Endothelial cell (in vitro differentiated cells): ENCODE data around the gene KATNAL2. TPM values are rescaled to one million over a fixed set of nuclear protein-coding genes. Genes with fewer than 3 reads are reported as not detected.
A peak's percentile ranks its signal among the peaks of the same experiment; 100 is the strongest.

ENCODE experiments used
- DNase-seq: peaks from one replicate; pipeline ENCODE4 v3.0.0; 2021; ENCODE audit warnings: low spot score
- H3K27ac Mint-ChIP-seq: one replicate; pipeline ENCODE4 v1.8.0; 2021; ENCODE audit warnings: mixed read lengths, inconsistent platforms; ENCODE audit not compliant: unreplicated experiment
- H3K27me3 Mint-ChIP-seq: one replicate; pipeline ENCODE4 v1.8.0; 2021; ENCODE audit warnings: mild to moderate bottlenecking, moderate library complexity, mixed read lengths, inconsistent platforms; ENCODE audit not compliant: unreplicated experiment
- H3K36me3 Mint-ChIP-seq: one replicate; pipeline ENCODE4 v1.8.0; 2021; ENCODE audit warnings: mild to moderate bottlenecking, low read depth, mixed read lengths, inconsistent platforms; ENCODE audit not compliant: unreplicated experiment
- H3K4me1 Mint-ChIP-seq: one replicate; pipeline ENCODE4 v1.8.0; 2021; ENCODE audit warnings: mild to moderate bottlenecking, mixed read lengths, inconsistent platforms; ENCODE audit not compliant: unreplicated experiment
- H3K4me3 Mint-ChIP-seq: one replicate; pipeline ENCODE4 v1.8.0; 2021; ENCODE audit warnings: mild to moderate bottlenecking, mixed read lengths, inconsistent platforms; ENCODE audit not compliant: unreplicated experiment
- H3K9me3 Mint-ChIP-seq: one replicate; pipeline ENCODE4 v1.8.0; 2021; ENCODE audit warnings: mixed read lengths, inconsistent platforms; ENCODE audit not compliant: unreplicated experiment
- total RNA-seq: library from RNA; stranded (reverse); fragmentation: NEBNext Ultra II Directional; extraction: Animal tissue kit (Norgen Biotek cat#: 25700); gene quantifications from one replicate; pipeline ENCODE4 v1.2.1, GENCODE V29; 2021; ENCODE audit not compliant: unreplicated experiment
- TF ChIP-seq, protein P1 (sequence below): fragments of 200-600 bp; sonication (generic); IDR thresholded peaks from one replicate; pipeline ENCODE4 v1.5.0; 2021; ENCODE audit warnings: antibody characterized with exemption; ENCODE audit not compliant: unreplicated experiment

Gene KATNAL2
- total RNA-seq, 1 donor from 2014 or later = 7.9 TPM

- no peak for DNase-seq
- Mint-ChIP-seq H3K9me3 (no peaks in the 10 kb centered on the region), H3K36me3 (peaks cover 8% of the 10 kb centered on the region), H3K27me3 (peaks cover 6% of the 10 kb centered on the region), H3K4me1 (peaks cover 55% of the 10 kb centered on the region), H3K27ac (peak overlapping the region; percentile 87), H3K4me3 (peak overlapping the region; percentile 95)
- TF ChIP-seq, protein P1, sequence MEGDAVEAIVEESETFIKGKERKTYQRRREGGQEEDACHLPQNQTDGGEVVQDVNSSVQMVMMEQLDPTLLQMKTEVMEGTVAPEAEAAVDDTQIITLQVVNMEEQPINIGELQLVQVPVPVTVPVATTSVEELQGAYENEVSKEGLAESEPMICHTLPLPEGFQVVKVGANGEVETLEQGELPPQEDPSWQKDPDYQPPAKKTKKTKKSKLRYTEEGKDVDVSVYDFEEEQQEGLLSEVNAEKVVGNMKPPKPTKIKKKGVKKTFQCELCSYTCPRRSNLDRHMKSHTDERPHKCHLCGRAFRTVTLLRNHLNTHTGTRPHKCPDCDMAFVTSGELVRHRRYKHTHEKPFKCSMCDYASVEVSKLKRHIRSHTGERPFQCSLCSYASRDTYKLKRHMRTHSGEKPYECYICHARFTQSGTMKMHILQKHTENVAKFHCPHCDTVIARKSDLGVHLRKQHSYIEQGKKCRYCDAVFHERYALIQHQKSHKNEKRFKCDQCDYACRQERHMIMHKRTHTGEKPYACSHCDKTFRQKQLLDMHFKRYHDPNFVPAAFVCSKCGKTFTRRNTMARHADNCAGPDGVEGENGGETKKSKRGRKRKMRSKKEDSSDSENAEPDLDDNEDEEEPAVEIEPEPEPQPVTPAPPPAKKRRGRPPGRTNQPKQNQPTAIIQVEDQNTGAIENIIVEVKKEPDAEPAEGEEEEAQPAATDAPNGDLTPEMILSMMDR = no peak
These were observed 1.4 kb upstream of the KATNAL2 start for GRCh38 chr18:46915800-46916550.

- H3K4me1 Mint-ChIP-seq = peaks cover 53% of the 10 kb centered on the region
- TF ChIP-seq, protein P1 = no peak
- no peaks in the 10 kb centered on the region for H3K9me3 Mint-ChIP-seq
- peak overlapping the region; percentile 95 for H3K4me3 Mint-ChIP-seq
- H3K36me3 Mint-ChIP-seq = peaks cover 8% of the 10 kb centered on the region
- DNase-seq = no peak
- H3K27ac Mint-ChIP-seq = peak overlapping the region; percentile 87
- peaks cover 6% of the 10 kb centered on the region for H3K27me3 Mint-ChIP-seq
These were observed 773 bp upstream of the KATNAL2 start for GRCh38 chr18:46916551-46917107.

DNA sequence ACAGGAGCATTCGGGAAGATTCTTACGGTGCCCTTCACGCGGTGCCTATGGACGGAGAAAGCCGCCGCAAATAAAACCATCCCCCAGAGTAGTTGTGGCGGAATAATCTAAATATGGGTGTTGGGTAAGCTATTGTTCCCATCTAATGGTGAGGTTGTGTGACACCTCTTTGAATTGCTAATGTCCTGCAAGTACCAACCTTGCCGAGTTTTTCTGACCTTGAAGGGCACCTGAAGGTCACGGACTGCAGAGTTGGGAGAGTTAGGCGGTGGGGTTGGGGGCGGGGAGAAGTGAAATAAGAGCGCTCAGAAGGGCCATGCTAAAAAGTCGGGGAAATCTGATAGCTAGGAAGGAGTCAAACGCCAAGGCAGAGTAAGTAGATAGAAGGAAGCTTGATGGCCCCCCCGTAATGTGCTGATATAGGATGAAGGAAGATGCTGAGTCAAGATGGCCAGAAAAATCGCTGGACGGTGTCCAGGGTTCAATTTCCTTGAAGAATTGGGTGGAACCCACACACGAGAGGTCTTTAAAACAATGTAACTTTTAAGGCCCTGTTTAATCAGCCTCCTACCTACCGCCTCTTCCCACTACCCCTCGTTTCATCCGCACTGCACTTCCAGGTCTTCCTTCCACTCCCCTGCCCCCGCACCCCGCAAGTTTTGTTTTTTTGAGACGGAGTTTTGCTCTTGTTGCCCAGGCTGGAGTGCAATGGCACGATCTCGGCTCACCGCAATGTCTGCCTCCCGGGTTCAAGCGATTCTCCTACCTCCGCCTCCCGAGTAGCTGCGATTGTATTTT, 600 bp downstream of the KATNAL2 start:
- Mint-ChIP-seq H3K27me3 (peaks cover 6% of the 10 kb centered on the region), H3K4me1 (peaks cover 45% of the 10 kb centered on the region)

DNA sequence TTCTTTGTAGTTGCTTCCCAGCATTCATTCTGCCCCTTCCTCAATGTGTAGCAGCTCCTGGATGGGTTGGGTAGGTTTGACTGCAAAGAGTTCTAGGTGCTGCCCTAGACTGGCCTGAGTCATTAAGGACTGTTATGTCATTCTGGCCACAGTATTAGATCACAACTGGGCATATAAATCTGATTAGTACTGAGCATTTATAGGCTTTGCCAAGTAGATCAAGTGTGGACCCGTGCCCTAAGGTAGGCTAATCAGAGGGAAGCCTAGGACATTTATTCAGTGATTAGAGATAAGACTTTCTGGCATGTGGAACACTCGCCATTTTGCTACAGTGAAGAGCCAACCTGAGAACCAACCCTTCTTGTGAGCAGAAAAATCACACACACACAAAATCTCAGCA, 2.7 kb downstream of the KATNAL2 start:
- TF ChIP-seq, protein P1 = no peak
- Mint-ChIP-seq H3K27ac (no peak overlapping the region), H3K4me3 (no peak overlapping the region), H3K27me3 (peaks cover 6% of the 10 kb centered on the region), H3K9me3 (no peaks in the 10 kb centered on the region), H3K36me3 (peaks cover 5% of the 10 kb centered on the region), H3K4me1 (peaks cover 26% of the 10 kb centered on the region)
- DNase-seq = no peak

More for the DNA sequence above, 600 bp downstream of the KATNAL2 start:
- TF ChIP-seq, protein P1 = no peak
- H3K4me3 Mint-ChIP-seq = peak overlapping the region; percentile 90
- peak overlapping the region; percentile 98 for H3K27ac Mint-ChIP-seq
- DNase-seq = peak; percentile 10
- H3K9me3 Mint-ChIP-seq = no peaks in the 10 kb centered on the region
- peaks cover 8% of the 10 kb centered on the region for H3K36me3 Mint-ChIP-seq

- no peak for DNase-seq
- Mint-ChIP-seq H3K9me3 (no peaks in the 10 kb centered on the region), H3K27ac (no peak overlapping the region), H3K4me1 (peaks cover 20% of the 10 kb centered on the region), H3K4me3 (no peak overlapping the region), H3K36me3 (peaks cover 5% of the 10 kb centered on the region), H3K27me3 (peaks cover 6% of the 10 kb centered on the region)
- TF ChIP-seq, protein P1 = no peak
These were observed 3.3 kb downstream of the KATNAL2 start for GRCh38 chr18:46920653-46921052.
